ENCODE results near the gene NEUROD4.

Gene NEUROD4

GRCh38 chr12:55058776-55059175, 39.0 kb downstream of the NEUROD4 start:
- DNase-seq (ENCODE audit: low read depth in 3 of 3), result no peak

DNA sequence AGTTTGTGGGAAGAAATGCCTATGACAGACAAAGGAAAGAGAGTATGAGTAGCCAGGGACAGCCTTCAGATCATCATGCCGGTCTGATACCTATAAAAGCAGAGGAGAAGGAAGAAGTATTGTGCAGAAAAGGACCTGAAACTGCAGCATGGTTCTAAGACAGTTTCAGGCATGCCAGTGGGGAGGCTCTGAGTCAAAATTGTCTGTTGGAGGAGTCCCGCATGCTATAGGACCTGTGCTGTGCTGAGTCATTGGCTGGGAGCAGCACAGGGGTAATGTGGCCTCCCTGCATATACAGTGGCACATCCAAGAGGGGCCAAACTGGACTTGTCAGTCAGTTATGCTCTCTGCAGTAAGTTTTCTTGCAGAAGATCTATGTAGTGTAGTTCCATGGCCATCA, 40.7 kb downstream of the NEUROD4 start:
- DNase-seq (ENCODE audit: low read depth in 3 of 3), result peak; percentile 24 to 44 (median 41)

- no peak for DNase-seq (ENCODE audit: low read depth in 3 of 3)
Observed at GRCh38 chr12:55061024-55061423, 41.2 kb downstream of the NEUROD4 start.

- DNase-seq (ENCODE audit: low read depth in 3 of 3), result no peak
Observed at GRCh38 chr12:55063291-55063690, 43.5 kb downstream of the NEUROD4 start.

GRCh38 chr12:55065535-55065934, 45.8 kb downstream of the NEUROD4 start:
- no peak for DNase-seq (ENCODE audit: low read depth in 3 of 3)

- DNase-seq (ENCODE audit: low read depth in 3 of 3), result no peak
Observed at GRCh38 chr12:55067701-55068100, 47.9 kb downstream of the NEUROD4 start.

DNA sequence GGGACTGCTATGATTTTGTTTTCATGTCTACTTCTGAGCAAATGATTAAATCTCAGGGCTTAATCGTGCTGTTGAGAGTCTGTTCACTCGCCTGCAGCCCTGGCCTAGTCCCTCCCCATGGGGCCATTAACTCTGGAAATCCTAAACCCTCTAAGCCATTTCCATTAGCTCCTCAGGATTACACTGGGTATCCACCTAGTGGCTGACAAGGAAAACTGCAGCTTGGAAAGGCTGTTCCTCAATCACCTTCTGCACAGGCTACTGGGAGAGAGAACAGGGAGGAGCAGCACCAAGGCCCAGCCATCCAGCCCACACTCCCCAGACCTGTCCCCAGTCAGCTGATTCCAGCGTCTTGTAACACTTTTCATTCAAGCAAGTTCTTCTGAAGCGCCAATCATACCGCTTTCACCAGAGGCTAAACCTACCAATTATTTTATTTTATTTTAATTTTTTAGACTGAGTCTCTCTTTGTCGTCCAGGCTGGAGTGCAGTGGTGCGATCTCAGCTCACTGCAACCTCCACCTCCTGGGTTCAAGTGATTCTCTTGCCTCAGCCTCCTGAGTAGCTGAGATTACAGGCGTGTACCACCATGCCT, 48.7 kb downstream of the NEUROD4 start:
- DNase-seq (ENCODE audit: low read depth in 3 of 3), result peak in 1 of 3 donors; percentile 12

- peak; percentile 55 to 65 (median 58) for DNase-seq (ENCODE audit: low read depth in 3 of 3)
Observed at GRCh38 chr12:55072083-55072482, 52.3 kb downstream of the NEUROD4 start.

- DNase-seq (ENCODE audit: low read depth in 3 of 3), result peak; percentile 54 to 76 (median 67)
Observed at GRCh38 chr12:55073043-55074022, 53.6 kb downstream of the NEUROD4 start.

GRCh38 chr12:55074806-55075205, 55.0 kb downstream of the NEUROD4 start:
- DNase-seq (ENCODE audit: low read depth in 3 of 3), result no peak

Data from stimulated activated CD4-positive, alpha-beta T cell treated with anti-CD3 and anti-CD28 coated beads, TNF-alpha, amount 100 ng/mL, for 48 hours (primary cell).